Measurements from ENCODE around the gene GGT6.
"Not testable (repeated sequence)": the region's sequence is repeated elsewhere in the genome, so short reads cannot be mapped to it uniquely, and the experiment has no call there.

The GGT6 gene

DNA sequence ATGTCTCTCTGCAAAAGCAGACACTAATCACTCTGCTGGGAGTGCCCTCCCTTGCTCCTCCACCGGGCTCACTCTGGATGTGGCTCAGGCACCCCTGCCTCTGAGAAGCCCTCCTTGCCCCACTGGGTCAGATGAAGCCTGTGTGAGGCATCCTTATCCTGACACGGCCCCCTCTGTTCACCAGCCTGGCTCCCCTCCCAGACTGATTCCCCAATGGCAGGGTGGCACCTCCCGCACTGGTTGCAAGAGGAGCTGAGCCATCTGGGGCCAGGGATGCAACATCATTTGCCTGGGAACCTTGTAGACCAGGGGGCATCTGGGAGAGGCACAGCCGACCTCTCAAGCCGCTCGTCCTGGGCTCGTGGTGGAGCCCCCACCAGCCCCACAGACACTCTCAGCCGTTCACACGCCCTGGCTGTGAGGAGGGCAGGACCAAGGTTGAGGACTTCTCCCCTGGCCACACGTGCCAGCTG is 30.6 kb upstream of the GGT6 start:
- DNase-seq (ENCODE audit: extremely low read depth, low read depth), result no peak
- TF ChIP-seq CTCF (IDR thresholded peaks at IDR 0.05; ENCODE audit: low read depth, low read length), result no peak

DNA sequence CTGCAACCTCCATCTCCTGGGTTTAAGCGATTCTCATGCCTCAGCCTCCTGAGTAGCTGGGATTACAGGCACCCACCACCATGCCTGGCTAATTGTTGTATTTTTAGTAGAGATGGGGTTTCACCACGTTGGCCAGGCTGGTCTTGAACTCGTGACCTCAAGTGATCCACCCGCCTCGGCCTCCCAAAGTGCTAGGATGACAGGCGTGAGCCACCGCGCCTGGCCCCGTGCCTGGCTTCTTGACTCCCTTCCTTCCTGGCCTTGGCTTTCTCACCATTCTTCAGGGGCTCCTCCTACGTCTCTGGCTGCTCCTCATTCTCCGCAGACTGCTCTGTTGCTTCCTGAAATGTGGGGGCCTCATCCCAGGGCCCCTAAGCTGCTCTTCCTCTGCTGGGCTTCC is 29.7 kb upstream of the GGT6 start:
- DNase-seq (ENCODE audit: extremely low read depth, low read depth), result not testable (repeated sequence)

DNA sequence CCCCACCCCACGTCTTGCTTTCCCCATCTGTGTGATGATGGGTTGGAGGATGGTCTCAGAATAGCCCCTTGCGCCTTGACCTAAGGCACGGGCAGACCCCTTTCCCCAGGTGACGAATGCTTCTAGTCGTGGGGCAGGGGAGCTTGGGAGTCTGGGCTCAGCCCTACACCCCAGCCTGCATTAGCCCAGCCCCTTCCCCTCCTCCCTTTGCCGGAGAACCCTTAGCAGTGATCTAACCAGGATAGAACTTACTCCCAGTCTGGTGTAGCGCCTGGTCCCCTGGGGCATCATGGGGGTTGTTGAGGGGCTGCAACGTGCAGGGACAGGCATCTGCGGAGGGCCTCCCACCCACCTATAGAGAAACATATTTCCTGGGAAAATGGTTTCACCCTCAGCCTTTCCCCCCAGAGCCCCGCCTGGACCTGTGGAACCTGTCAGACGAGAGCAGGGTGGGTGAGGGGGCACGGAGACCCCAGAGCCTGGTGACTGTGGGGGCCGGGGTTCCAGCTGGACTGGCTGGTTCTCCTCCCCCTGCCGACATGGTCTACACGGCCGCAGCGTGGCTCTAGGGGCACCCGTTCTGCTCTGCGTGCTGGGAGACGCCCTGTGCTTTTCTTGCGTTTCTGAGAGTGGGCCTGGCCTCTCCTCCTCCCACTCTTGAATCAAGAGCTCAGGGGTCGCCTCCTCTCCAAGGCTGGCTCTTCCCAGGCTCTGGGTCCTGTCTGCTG is 28.7 kb upstream of the GGT6 start:
- TF ChIP-seq CTCF (IDR thresholded peaks at IDR 0.05; ENCODE audit: low read depth, low read length), result no peak
- DNase-seq (ENCODE audit: extremely low read depth, low read depth), result no peak

DNA sequence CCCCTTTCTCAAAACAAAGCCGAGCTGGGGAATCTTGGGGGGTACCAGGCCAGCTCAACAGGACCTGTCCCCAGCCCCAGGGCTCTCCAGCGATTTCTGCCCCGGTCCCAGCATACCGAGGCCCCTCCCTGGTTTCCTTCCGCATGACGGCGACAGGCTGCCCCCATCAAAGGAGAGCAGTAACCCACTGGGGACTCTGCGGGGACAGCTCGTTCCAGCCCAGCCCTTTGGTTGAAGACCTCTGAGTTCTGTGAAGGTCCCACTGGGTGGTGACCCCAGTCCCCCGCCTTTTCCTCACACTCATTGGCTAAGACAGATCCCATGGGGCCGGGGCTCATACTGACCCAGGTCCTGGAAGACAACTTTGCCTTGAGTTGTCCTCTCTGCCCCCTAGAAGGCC is 28.0 kb upstream of the GGT6 start:
- no peak for TF ChIP-seq CTCF (IDR thresholded peaks at IDR 0.05; ENCODE audit: low read depth, low read length)
- DNase-seq (ENCODE audit: extremely low read depth, low read depth), result no peak

- DNase-seq (ENCODE audit: extremely low read depth, low read depth), result no peak
- TF ChIP-seq CTCF (IDR thresholded peaks at IDR 0.05; ENCODE audit: low read depth, low read length), result no peak
These were observed 27.4 kb upstream of the GGT6 start for GRCh38 chr17:4587803-4588202.

GRCh38 chr17:4587195-4587594 is 26.8 kb upstream of the GGT6 start:
- DNase-seq (ENCODE audit: extremely low read depth, low read depth), result no peak
- TF ChIP-seq CTCF (IDR thresholded peaks at IDR 0.05; ENCODE audit: low read depth, low read length), result no peak

- DNase-seq (ENCODE audit: extremely low read depth, low read depth), result no peak
- TF ChIP-seq CTCF (IDR thresholded peaks at IDR 0.05; ENCODE audit: low read depth, low read length), result no peak
These were observed 25.7 kb upstream of the GGT6 start for GRCh38 chr17:4586043-4586442.

DNA sequence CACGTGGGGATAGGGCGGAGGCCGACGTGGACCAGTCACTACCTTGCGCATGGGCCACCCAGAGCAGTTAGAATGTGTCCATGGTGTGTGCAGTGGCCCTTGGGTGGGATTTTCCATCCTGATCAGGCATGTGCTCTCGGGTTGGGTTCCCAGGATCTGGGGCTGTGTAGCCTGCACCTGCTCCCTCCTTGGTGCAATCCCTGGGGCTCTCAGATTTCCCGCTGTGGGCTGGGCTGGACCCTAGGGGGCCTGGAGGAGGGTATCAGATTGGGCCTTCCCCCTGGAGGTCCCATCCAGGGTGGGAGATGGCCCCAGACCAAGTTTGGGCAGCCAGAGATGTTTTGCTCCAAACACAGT is 25.2 kb upstream of the GGT6 start:
- DNase-seq (ENCODE audit: extremely low read depth, low read depth), result no peak
- TF ChIP-seq CTCF (IDR thresholded peaks at IDR 0.05; ENCODE audit: low read depth, low read length), result no peak
